GM18508 (cell line): Measurements from ENCODE around the gene ULK2.
"Not testable (repeated sequence)": the region's sequence is repeated elsewhere in the genome, so short reads cannot be mapped to it uniquely, and the experiment has no call there.

ENCODE experiments used
- ATAC-seq: cut with Tn5 transposase; IDR thresholded peaks from one replicate; pipeline ENCODE4 v1.9.1; 2021; ENCODE audit warnings: moderate number of reproducible peaks; ENCODE audit not compliant: insufficient read depth, unreplicated experiment

Gene ULK2

DNA sequence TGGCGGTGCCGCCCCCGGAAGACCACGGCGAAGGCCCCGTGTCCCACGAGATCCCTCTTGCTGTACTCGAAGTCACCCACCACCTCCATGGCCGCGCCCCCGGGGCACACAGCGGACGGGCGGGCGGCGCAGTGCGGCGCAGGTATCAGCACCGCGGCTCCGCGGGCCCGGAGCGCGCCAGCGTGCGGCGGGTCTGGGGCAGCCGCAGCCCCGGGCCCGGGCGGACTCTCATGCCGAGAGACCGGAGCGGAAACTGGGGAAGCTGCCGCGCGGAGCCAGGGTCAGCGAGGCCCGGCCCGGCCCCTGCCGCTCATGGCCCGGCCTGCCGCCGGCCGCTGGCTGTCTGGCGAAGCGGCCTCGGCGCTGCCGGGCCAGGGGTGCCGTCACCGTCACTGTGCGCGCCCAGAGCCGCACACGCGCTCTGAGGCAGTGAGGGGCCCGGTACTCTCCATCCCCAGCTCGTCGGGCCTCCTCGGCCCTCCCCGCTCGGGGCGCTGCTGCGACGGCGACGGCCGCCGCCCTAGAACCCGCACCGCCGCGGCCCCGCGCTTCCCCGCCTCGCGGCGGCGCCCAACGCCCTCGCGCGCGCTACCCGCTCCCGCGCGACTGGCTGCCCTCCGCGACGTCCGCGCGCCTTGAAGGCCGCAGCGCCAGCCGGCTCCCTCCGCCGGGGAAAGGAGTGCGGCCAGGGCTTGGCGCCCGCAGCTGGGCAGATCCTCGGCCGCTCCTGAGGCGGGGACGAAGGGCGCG lies at the start of gene ULK2:
TSS of gene ULK2 (minus strand) at position 608 of the 750 bp plus-strand sequence. CDS start at position 89, 519 bp downstream.
- no peak for ATAC-seq

DNA sequence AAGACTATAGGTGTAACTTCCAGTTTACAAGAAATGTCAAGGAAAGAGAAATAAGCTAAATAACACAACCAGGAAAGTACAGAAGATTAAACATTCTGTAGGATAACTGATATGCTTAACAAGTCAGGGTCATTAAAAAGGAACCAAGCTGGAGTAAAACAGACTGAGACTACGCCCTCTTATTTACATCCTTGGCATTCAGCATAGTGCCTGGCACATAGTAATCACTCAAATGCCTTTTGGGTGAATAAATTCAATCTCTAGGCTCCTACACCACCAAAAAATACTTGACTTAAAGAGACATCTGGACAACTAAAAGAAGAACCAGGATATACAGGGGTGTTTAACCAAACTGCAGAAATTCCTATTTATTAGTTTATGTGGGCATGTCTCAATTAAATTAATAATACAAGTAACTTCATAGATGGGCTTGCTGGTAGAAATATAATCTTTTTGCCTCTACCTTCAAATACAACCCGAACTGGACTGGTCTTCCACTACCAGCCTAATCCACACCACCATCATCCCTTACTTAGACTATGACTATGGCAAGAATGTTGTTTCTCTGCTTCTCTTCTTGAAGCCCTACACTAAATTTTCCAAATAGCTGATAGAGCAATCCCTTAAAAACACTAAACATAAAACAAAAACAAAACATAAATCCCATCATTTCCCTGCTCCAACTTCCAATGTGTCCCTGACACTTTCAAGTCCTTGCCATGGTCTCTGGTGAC lies 47.7 kb upstream of the ULK2 start:
- ATAC-seq, result no peak

DNA sequence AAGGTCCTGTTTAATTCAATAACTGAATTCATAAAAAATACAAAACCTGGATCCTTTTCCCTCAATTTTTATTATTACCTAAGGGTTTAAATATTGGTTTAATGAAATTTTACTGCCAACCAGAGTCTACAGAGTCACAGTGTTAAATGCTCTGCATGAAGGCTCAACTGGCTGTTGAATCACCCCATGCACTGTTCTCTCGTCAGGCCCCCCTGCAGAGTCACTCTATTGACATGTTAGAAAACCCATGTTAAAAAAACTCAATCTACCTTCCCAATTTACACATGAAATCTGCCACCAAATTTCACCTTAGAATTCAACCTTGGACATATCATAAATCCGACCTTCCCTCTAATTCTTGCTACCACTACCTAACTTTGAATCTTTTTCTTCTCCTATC lies 43.3 kb upstream of the ULK2 start:
- no peak for ATAC-seq

DNA sequence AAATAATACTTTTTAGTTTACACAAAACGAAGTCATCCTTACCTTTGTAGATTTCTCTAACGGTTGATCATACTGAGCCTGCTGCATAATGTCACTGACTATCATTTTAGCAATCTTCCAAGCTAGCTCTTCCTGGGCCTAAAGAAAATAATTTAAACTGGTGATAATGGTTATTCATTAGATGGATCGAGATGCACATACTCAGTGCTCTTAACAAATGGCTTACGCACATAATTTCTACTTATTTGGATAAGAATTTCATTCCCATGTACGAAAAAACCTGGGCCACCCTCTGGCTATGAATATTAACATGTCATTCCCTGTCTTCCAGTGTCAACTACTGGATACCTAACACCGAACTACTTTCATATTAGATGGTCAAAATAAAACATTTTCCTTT lies 41.4 kb upstream of the ULK2 start:
- no peak for ATAC-seq

DNA sequence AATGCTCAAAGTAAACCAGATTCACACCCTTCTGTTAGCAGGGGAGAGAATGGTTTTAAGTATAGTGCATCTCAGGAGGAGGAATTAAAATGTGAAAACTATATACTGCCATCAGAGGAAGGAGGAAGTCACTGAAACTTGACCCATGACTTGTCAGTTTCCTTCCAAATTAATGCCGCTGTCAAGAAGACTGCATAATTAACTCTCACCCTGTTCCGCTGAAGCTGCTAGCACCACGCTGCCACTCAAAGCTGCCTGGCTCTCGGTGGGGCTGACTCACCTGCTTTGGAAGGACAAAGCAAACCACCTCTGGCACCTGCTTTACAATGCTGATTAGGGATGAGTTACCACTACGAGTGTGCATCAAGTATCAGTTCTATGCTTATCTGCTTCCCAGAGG lies 37.8 kb upstream of the ULK2 start:
- no peak for ATAC-seq

DNA sequence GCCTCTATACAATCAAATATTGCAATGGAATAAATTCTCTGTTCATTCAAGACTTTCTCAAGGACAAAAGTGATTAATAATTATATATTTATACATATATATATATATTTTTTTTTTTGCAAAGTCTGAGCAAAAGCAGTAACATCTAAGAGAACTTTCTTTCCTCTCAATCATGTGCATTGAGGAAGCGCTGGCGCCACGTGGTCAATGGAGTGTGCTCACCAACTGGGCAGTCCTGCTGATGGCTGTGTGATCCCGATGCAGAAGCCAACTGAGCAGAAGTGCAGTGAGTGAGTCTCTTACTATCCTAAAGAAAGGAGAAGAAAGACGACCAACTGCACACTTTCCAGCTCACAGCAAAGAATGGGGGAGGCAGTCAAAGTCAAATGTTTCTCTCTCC lies 37.2 kb upstream of the ULK2 start:
- no peak for ATAC-seq

DNA sequence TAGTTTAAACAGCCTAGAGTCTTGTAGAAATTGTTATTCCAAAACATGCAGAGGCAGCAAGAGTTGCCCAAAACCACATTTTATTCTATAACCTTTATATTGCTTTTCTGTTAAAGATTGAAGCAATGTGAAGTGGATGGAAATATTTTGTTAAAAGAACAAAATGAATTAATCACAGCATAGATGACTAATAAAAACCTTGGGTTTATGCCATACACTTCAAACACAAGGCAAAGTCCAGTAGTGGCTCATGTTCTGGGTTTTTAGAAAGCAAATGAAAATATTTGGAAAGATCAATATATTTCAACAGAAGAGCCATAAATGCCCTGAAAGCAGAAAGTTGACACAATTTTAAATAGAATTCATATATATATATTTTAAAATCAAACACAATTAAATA lies 36.7 kb upstream of the ULK2 start:
- ATAC-seq, result no peak

DNA sequence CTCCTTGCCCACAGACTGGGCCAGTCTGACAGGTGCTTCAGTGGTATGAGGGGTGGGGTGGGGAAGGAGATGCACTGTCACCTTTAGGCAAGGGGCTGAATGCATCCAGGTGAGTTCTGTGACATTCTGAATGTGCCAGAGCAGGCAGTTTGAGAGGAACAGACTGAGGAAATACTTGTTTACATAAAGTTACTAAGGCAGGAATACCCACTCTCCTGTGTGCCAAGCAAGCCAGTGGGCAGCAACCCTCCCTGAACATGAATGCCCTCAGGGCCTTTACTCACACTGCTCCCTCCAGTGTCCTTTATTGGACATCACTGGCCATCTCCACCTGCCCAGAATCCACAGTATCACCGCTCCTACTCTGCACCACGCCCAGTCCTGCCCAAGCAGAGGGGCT lies 33.1 kb upstream of the ULK2 start:
- ATAC-seq, result no peak

DNA sequence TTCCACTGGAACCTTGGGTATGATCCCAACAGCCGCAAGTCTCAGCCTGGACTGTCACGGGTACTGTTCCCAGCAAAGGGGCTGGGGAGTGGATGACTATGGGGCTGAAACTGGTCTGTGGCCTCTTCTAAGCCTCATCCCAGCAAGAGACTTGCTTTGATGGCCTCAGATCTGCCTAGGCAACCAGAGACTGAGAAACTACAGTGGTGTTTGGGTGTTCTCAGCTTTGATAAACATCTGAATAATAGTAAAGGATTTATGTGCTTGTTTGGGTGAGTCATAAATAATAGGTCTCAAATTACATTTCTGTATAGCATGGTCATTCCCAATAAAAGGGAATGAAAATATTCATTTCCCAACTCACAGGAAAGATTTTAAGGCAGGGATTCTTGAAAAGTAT lies 30.2 kb upstream of the ULK2 start:
- no peak for ATAC-seq

DNA sequence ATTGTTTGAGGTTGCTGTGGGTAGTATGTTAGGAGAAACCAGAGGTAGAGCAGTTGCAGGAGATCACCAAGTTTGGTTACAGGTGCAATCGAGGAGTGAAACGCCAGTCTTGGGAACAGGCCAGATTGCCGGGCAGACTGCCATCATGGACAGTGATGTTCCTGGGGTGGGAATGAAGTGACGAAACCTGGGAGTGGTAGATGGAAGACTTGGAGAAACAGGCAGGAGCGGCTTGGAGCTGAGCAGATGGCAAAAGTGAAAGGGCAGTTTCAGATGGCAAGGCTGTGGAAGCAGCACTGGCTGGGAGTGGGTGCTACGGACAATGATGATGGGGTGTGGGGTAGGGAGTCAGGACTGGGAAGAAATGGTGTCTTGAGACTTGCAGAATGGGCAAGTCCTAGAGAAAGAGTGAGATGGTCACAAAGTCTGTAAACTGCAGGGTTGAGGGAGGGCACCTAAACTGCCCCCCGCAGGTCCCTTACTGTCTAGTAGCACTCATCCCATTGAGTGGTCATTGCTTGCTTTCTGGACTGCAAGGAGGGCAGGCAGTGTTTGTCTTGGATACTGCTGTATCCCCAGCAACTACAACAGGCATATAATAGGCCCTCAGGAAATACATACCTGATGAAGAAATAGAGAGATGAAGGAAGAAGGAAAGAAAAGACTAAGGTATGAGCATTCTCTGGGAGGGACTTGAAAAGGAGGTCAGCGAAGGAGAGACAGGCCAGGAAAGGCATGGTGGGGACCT lies 29.5 kb upstream of the ULK2 start:
- ATAC-seq, result no peak

DNA sequence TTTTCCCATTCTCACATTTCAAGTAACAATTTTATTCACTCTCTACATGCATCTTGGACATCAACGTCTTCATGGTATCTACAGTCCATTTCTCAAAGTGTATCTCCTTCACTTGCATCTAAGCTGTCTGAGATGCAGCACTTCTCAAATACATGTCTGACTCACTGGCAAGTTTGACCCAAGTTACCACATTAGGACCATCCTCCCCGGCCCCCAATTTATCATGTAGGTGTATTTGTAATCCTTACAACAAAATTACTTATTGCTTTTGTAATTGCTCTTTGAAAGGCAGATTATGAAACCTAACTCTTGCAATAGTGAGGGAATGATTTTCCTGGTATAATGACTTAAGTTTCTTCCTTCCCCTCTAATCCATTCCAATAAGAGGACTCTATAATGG lies 28.9 kb upstream of the ULK2 start:
- no peak for ATAC-seq

DNA sequence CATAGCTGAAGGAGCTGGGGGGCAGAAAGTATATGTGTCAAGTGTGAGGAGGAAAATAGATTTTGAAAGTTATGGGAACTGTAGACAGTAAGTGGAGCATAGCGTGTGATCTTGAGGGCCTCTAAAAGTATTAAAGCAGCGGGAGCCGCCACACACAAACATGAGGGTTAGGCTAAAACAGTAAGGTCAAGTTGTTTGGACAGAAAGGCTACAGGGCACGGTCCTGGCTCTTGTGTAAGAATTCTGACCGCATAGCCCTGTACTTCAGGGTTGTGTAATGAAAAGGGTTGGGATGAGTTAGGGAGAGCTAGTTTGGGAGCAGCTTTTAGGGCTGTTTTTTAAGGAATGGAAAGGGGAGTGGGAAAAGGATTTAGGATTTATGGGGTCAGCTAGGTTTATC lies 22.8 kb upstream of the ULK2 start:
- not testable (repeated sequence) for ATAC-seq

DNA sequence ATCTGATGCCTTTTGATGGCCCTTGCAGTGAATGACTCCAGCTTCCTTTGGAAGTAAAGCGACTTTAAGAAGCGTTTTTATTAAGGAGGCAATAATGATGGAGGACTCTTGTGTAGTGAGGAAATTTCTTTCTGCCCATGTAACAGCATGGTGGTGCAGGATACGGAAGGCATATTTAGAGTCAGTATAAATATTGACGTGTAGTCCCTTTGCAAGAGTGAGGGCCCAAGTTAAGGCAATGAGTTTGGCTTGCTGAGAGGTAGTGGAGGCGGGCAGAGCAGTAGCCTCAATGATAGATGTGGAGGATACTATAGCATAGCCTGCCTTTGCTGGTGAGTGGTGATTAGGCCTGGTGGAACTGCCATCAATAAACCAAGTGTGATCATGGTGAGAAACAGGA lies 22.3 kb upstream of the ULK2 start:
- not testable (repeated sequence) for ATAC-seq

DNA sequence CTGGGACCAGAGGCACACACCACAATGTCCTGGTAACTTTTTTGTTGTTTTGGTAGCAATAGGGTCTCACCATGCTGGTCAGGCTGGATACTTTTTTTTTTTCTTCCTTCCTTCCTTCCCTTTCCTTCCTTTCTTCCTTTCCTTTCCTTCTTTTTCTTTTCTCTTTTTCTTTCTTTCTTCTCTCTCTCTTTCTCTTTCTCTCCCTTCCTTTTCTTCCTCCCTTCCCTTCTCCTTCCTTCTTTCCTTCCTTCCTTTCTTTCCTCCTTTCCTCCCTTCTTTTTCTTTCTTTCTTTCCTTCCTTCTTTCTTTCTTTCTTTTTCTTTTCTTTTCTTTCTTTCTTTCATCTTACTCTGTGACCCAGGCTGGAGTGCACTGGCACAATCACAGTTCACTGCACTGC lies 18.4 kb upstream of the ULK2 start:
- no peak for ATAC-seq

DNA sequence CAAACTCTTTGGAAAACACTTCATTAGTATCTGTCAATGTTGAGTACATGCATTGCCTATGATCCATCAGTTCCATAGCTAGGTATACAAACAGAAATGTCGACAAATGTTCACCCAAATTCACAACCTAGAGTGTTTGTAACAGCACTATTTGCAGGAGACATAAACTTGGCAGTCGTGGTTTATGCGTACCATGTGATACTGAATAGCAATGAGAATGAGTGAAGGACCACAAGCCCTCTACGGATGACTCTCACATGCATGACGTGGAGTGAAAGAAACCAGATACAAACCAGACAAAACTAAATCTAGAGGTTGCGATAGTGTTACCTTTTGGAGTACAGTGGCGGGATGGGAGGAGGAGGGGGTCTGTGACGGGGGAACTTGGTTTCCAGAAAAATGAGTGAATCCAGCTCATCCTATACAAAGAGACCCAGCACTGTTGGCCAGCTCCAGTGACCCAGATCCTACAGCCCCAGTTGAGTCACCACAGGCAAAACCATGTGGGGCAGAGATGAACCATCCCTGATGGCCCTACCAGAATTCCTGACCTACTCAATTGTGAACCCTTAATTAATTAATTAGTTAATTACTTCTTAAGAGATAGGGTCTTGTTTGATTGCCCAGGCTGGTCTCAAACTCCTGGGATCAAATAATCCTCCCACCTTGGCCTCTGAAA lies 15.9 kb upstream of the ULK2 start:
- no peak for ATAC-seq

DNA sequence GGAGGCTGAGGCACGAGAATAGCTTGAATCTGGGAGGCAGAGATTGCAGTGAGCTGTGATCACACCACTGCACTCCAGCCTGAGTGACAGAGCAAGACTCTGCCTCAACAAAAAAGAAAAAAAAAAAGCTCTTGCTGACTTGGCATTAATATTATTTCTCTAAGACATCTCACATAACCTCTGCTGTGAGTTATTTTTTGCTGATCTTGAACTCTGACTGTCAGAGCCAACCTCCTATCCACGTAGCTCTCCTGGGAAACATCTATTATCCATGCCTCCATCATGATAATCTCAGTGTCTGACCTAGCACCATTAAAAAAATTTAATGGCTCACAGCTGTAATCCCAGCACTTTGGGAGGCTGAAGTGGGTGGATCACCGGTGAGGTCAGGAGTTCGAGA lies 12.7 kb upstream of the ULK2 start:
- no peak for ATAC-seq

DNA sequence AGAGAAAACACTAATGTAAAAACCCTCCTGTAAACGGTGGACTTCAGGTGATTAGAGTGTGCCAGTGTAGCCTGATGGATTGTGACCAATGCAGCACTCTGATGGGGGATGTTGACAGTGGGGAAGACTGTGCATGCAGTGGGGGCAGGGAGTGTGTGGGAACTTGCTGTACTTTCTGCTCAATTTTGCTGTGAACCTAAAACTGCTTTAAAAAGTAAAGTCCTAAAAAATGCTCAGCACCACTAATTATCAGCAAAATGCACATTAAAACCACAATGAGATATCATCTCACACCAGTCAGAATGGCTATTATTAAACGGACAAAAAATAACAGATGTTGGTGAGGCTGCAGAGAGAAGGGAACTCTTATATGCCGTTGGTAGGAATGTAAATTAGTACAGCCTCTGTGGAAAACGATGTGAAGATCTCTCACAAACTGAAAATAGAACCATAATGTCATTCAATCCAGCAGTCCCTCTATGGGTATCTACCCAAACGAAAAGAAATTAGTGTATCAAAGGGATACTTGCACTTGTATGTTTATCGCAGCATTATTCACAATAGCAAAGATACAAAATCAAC lies 9.7 kb upstream of the ULK2 start:
- ATAC-seq, result no peak

DNA sequence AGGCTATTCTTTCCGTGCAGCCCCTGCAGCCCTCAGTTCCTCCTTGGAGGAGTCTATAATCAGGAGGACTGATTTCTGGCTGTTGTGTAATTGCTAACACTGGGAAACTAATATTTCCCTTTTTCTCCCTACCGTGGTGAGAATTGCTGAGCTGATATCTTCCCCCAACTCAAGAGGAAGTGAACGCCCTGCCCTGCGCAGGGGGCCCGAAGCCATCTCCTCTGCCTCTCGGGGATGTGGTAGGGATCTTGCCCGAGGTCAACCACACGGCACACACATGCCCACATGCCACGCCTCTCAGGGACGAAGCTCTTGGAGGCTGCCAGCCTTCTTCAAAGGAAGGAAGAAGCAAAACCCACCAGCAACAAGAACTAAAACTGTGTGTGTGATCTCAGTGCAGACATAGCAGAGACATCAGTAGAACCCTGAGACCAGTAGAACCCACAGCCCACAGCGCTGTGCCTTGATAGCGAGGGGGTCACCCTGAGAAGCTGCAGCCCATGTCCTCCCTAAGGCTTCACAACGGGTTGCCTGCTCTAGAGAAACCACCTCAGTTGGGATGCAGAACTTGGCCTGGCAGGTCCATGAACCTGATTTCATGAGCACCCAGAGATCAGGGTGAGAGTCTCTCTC lies 8.9 kb upstream of the ULK2 start:
- no peak for ATAC-seq

DNA sequence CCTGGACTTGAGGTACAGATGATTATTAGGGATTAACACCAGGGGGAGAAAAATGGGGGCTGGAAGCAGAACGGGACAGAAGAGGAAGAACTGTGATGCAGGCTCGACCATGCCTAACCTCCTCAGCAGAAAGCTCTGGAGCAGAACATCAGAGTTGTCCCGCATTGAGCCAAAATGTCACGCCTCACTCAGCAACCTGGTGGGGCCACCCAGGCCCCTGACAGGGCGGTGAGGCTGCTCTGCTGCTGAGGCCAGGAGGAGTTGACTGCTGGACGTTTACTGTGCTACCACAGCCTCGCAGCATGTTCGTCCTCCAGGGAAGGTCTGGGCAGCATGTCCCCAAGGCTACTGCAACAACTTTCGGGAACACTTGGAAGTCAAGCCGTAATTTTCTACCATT lies 6.5 kb upstream of the ULK2 start:
- ATAC-seq, result no peak

DNA sequence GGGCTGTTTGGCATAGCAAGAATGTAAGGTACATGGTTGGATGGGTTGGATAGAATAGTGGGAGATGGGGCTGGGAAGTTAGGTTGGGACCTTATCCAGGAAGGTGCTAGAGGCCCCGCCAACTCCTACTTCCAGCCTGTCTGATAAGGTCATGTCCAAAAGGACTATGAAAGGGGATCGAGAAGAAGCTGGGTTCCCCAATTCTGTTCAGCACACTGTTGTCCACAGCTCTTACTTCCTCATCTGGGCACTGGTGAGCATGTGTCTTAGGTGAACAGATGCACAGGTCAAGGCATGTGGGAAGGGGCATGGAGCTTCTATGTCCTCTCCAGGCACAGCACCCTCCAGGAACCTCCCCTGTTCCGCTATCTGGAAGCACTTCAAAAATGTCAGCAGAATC lies 5.6 kb upstream of the ULK2 start:
- no peak for ATAC-seq
